LNCaP clone FGC (cell line): ENCODE results near the gene ALKBH4.

Experiments used
- DNase-seq: peaks from one replicate; pipeline ENCODE4 v3.0.0-alpha.2; 2011; ENCODE audit warnings: low read depth
- H3K4me3 ChIP-seq: 2 replicates; pipeline ENCODE4 v1.5.1; 2011; ENCODE audit warnings: mild to moderate bottlenecking, low read depth, low read length, control low read depth
- TF ChIP-seq, protein P1 (sequence below): IDR thresholded peaks from 2 replicates; pipeline ENCODE4 v1.5.1; 2012; ENCODE audit warnings: mild to moderate bottlenecking; ENCODE audit not compliant: control insufficient read depth, insufficient read depth; ENCODE audit errors: extremely low read depth

ALKBH4 gene

DNA sequence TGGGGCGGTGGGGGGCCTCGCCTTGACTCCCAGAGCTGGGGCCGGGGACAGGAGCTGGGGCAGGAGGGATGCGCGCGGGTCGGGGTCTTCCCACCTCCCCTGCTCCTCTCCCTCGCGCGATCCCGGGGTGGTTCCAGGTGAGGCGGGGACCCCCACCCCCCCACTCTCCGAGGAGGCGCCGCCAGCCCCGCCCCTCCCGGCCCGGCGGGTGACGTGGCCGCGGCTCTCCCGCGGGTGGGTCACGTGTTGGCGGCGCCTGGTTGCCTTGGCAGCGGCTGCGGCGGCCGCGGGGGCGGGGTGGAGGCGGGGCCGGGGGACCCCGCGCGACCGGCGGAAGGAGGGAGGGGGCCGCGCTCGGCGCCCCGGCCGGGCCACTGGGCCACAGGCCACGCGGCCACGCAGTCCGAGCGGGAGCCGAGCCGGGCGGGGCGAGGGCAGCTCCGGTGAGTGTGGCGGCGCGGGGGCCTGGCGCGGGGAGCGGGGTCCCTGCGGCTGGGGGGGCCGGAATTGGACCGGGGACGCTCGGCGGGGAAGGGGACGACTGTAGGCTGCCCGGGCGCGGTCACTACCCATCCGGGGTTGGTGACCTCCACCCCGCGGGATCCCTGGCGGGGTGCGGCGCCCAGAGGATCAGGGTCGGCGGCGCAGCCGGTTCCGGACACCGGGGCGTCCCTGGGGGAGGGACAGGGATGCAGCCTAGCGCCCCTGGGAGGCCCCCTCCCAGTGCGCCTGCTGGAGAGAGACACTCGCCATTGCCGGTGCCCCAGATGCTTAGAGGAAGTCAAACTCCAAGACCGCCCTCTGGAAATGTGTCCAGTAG, 31.2 kb downstream of the ALKBH4 start, which contains the start of gene ORAI2:
Gene ORAI2, plus strand, starts transcription at position 357 of the 820 bp plus-strand sequence. CDS start 5,382 bp downstream, outside the sequence.
- DNase-seq, result no peak
- peak within 1 kb of the TSS; percentile 68 for H3K4me3 ChIP-seq
- TF ChIP-seq, protein P1, sequence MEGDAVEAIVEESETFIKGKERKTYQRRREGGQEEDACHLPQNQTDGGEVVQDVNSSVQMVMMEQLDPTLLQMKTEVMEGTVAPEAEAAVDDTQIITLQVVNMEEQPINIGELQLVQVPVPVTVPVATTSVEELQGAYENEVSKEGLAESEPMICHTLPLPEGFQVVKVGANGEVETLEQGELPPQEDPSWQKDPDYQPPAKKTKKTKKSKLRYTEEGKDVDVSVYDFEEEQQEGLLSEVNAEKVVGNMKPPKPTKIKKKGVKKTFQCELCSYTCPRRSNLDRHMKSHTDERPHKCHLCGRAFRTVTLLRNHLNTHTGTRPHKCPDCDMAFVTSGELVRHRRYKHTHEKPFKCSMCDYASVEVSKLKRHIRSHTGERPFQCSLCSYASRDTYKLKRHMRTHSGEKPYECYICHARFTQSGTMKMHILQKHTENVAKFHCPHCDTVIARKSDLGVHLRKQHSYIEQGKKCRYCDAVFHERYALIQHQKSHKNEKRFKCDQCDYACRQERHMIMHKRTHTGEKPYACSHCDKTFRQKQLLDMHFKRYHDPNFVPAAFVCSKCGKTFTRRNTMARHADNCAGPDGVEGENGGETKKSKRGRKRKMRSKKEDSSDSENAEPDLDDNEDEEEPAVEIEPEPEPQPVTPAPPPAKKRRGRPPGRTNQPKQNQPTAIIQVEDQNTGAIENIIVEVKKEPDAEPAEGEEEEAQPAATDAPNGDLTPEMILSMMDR, result no peak

GRCh38 chr7:102432442-102433218, 32.0 kb downstream of the ALKBH4 start:
- TF ChIP-seq, protein P1, result no peak
- DNase-seq, result no peak
- peak overlapping the region; percentile 68 for H3K4me3 ChIP-seq

DNA sequence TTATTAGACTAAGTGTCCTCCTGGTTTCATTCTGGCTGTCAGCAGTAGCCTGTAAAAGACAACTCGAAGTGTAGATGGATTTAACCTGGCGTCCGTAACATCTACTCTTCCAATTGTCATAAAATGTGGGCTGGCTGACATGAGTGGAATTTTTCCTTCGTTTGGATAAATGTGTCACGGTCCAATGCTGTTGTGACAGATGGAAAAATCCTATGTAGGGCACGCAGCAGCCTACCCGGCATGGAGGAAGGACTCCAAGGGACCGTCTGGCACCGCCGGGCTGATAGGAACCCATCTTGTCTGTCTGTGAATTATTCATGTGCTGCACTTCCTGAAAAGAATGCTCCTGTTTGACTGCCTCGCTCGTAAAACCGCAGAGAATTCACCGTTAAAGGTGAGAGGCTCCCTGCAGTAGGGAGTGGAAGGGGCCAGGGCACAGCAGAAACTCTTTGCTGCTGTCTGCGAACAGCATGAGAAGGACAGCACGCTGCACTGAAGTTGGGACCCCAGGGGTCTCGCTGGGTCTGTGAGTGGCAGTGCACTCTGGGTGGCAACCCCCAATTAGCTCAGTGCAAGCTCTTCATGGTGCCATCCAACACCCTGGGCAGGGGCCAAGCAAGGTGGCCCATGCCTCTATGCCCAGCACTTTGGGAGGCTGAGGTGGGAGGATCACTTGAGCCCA, 32.9 kb downstream of the ALKBH4 start:
- TF ChIP-seq, protein P1, result no peak
- DNase-seq, result peak; percentile 58
- H3K4me3 ChIP-seq, result no peak overlapping the region; the same call in 1 of the 2 replicates

DNA sequence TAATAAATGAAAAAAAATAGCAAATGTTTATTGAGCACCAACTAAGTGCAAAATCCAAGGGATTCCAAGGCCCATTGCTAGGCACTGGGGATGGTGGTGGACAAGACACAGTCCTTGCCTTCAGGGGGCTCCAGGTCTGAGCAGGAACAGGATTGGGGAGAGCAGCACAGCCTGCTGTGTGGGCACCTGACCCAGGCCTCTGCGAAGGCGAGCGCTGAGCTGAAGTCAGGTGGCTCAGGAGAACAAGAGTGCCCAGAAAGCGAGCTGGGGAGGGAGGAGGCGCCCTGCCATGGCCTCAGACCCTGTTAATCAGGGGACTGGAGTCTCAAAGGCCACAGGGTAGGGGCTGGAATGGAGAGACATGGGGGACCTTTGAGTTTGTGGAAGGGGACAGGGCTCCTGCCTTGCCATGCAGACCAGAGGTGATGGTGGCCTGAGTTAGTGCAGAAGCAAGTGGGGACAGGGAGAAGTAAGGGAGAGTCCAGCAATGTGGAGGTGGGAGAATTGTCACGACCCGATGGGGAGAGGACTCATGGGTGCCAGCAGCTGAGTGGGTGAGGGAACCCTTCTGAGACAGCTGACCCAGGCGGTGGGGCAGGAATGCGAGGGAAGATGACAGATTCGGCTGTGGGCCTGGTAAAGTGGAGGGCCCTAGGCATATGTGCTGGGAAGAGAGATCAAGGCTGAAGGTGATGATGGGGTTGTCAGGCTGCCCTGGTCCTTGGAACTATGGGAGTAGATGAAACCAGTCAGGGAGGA, 35.3 kb downstream of the ALKBH4 start:
- TF ChIP-seq, protein P1, result no peak
- no peak overlapping the region for H3K4me3 ChIP-seq
- DNase-seq, result no peak

DNA sequence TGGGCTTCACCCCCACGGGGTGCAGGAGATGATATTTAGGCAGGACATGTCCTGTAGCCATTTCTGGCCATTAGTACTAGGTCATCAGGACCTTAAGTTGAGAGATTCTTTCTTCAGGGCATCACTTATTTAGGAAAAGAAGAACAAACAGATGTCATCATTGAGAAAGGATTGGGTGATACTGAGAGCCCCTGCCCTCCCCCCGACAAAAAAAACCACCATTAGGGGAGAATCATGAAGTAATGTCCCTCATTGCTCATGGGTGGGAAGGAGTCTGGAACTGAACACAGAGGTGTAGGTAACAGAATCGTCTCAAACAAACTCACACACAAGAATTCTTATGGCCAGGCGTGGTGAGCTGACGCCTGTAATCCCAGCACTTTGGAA, 37.7 kb downstream of the ALKBH4 start:
- TF ChIP-seq, protein P1, result no peak
- DNase-seq, result no peak
- H3K4me3 ChIP-seq, result no peak overlapping the region
